Spleen (tissue), 11 donors: ENCODE data around the gene TRPM5. TPM values are rescaled to one million over a fixed set of nuclear protein-coding genes. Genes with fewer than 3 reads are reported as not detected.

ENCODE experiments used
- DNase-seq: peaks from one replicate; pipeline ENCODE4 v3.0.0-alpha.2; 2020
- H3K27ac ChIP-seq, 8 donors: fragments of 200-600 bp; sonication (generic) in 7 of 8; 1 replicate in 4 of 8; 2 replicates in 4 of 8; pipeline versions ENCODE4 v1.5.0 to v1.8.0; 2016 to 2021; ENCODE audit warnings: inconsistent platforms in 4 of 8, mild to moderate bottlenecking in 4 of 8, moderate library complexity in 1 of 8
- H3K27me3 ChIP-seq, 7 donors: fragments of 200-600 bp; sonication (generic) in 6 of 7; replicated peaks in 1 of 7; 1 replicate in 4 of 7; 2 replicates in 3 of 7; pipeline versions ENCODE4 v1.5.0 to v1.8.0; 2016 to 2021; ENCODE audit warnings: inconsistent platforms in 3 of 7, mild to moderate bottlenecking in 1 of 7
- H3K36me3 ChIP-seq, 6 donors: fragments of 200-600 bp; sonication (generic) in 5 of 6; 1 replicate in 4 of 6; 2 replicates in 2 of 6; pipeline versions ENCODE4 v1.5.0 to v1.8.0; 2016 to 2021; ENCODE audit warnings: inconsistent platforms in 2 of 6
- H3K4me1 ChIP-seq, 6 donors: fragments of 200-600 bp; sonication (generic) in 5 of 6; 1 replicate in 3 of 6; 2 replicates in 3 of 6; pipeline versions ENCODE4 v1.5.0 to v1.8.0; 2016 to 2021; ENCODE audit warnings: inconsistent platforms in 3 of 6
- H3K4me3 ChIP-seq, 8 donors: fragments of 200-600 bp; sonication (generic) in 7 of 8; 1 replicate in 4 of 8; 2 replicates in 4 of 8; pipeline versions ENCODE4 v1.5.0 to v1.8.0; 2016 to 2021; ENCODE audit warnings: inconsistent platforms in 4 of 8, mild to moderate bottlenecking in 4 of 8, moderate library complexity in 2 of 8
- H3K9me3 ChIP-seq, 8 donors: fragments of 200-600 bp; sonication (generic) in 7 of 8; 1 replicate in 4 of 8; 2 replicates in 4 of 8; pipeline versions ENCODE4 v1.5.0 to v1.8.0; 2016 to 2021; ENCODE audit warnings: inconsistent platforms in 4 of 8
- CTCF ChIP-seq, 11 experiments: fragments of 200-600 bp in 7 of 11; fragments of 450-650 bp in 4 of 11; sonication (generic) in 4 of 11; IDR thresholded peaks in 8 of 11; conservative IDR thresholded peaks in 3 of 11; 1 replicate in 7 of 11; 2 replicates in 4 of 11; pipeline versions ENCODE4 v1.4.0 to v1.8.0; 2016 to 2021; ENCODE audit warnings: antibody characterized with exemption in 11 of 11, inconsistent platforms in 4 of 11, mild to moderate bottlenecking in 1 of 11
- POLR2A ChIP-seq, 3 donors: fragments of 450-650 bp; IDR thresholded peaks; one replicate each; pipeline ENCODE4 v1.5.1; 2017; ENCODE audit warnings: antibody characterized with exemption in 3 of 3, mild to moderate bottlenecking in 1 of 3
- POLR2AphosphoS5 ChIP-seq, 3 donors: sonication (generic); formaldehyde crosslinking; IDR thresholded peaks; one replicate each; pipeline ENCODE4 v1.5.1; 2017; ENCODE audit warnings: antibody characterized with exemption in 3 of 3
- WGBS, 5 donors: extraction: QIAGEN DNeasy Blood & Tissue Kit in 3 of 5; methylation state at CpG; one replicate each; pipeline versions ENCODE4 v1.1.5 to v1.1.7; 2013 to 2018; 5-methylcytosine and 5-hydroxymethylcytosine counted together
- intact Hi-C: fragments of 100-400 bp; cut with DNase I; formaldehyde crosslinking; loops from one replicate; pipeline ENCODE4 v1.15.0; 2023; ENCODE audit warnings: low total_unique reads
- polyA plus RNA-seq, 3 donors: library from polyadenylated mRNA; stranded (reverse); fragments of 200-250 nt; gene quantifications; one replicate each; pipeline ENCODE4 v1.2.1, GENCODE V29; 2013
- total RNA-seq, 7 donors: library from RNA; depleted of rRNA in 3 of 7; stranded (reverse); fragments of >200 nt in 3 of 7; fragmentation: NEBNext Ultra II Directional in 4 of 7; extraction: Animal tissue kit (Norgen Biotek cat#: 25700) in 4 of 7; gene quantifications; one replicate each; pipeline versions ENCODE4 v1.1.0 to v1.2.1, GENCODE V29; 2016 to 2021
- donor health status: healthy with polysubstance abuse.
- donor health status: DM: no; HTN: no; CAD: no; lungs with moderate emphysema.
- donor health status: DM: no; HTN: no; CAD: no.
- donor health status: Bipolar disorder and iron deficiency.
- donor health status: healthy.
- donor health status: DM: no; HTN: no; CAD: no.
- donor health status: DM: yes; HTN: yes; CAD: no.

The TRPM5 gene
- total and polyA plus RNA-seq, 10 donors: 0.02 to 0.28 (median 0.16) TPM; not detected in 4

GRCh38 chr11:2402890-2403645, 41.2 kb downstream of the TRPM5 start:
- DNase-seq: peak; percentile 84
- Histone ChIP-seq H3K36me3 (peaks cover 0 to 40% (median 32%) of the 10 kb centered on the region in 6 donors), H3K27ac (no peak overlapping the region), H3K4me1 (peaks cover 9 to 52% (median 34%) of the 10 kb centered on the region in 6 donors), H3K27me3 (no peaks in the 10 kb centered on the region), H3K9me3 (no peaks in the 10 kb centered on the region), H3K4me3 (no peak overlapping the region)
- 88 to 96% (median 91%) methylated on average over 17 to 31 of the region's 31 CpGs for WGBS, 5 donors
- TF ChIP-seq POLR2AphosphoS5 (IDR thresholded peaks at IDR 0.05) (peak in 2 of 3 donors; percentile 5 to 55), CTCF (IDR thresholded peaks at IDR 0.05 in 8 of 11, conservative IDR thresholded peaks at IDR 0.05 in 3 of 11) (no peak)
- intact Hi-C loops: loop anchor here (5.0 kb wide), 1 partner anchor 96 kb away; no protein-coding TSS in a partner anchor

- intact Hi-C loops: loop anchor here (5.0 kb wide), 1 partner anchor 95 kb away; no protein-coding TSS in a partner anchor
- DNase-seq: peak; percentile 86
- TF ChIP-seq POLR2AphosphoS5 (IDR thresholded peaks at IDR 0.05) (no peak), CTCF (IDR thresholded peaks at IDR 0.05 in 8 of 11, conservative IDR thresholded peaks at IDR 0.05 in 3 of 11) (no peak), POLR2A (IDR thresholded peaks at IDR 0.05) (no peak)
Observed at GRCh38 chr11:2402106-2402505, 42.2 kb downstream of the TRPM5 start.

GRCh38 chr11:2401436-2401984, 42.8 kb downstream of the TRPM5 start:
- no peak for DNase-seq
- TF ChIP-seq CTCF (IDR thresholded peaks at IDR 0.05 in 8 of 11, conservative IDR thresholded peaks at IDR 0.05 in 3 of 11): no peak
- WGBS, 5 donors: 25 to 48% (median 47%) methylated on average over 8 to 12 of the region's 12 CpGs
- Histone ChIP-seq H3K36me3 (peaks cover 3 to 55% (median 48%) of the 10 kb centered on the region in 6 donors), H3K4me3 (peak overlapping the region; percentile 79 to 100 (median 92)), H3K27ac (peak overlapping the region in 6 of 8 donors; percentile 90 to 99 (median 96)), H3K4me1 (peaks cover 9 to 58% (median 34%) of the 10 kb centered on the region in 6 donors), H3K9me3 (no peaks in the 10 kb centered on the region), H3K27me3 (no peaks in the 10 kb centered on the region)
- intact Hi-C loops: loop anchor here (5.0 kb wide), 1 partner anchor 94 kb away; no protein-coding TSS in a partner anchor

More at GRCh38 chr11:2402106-2402505, 42.2 kb downstream of the TRPM5 start:
- Histone ChIP-seq H3K4me3 (peak overlapping the region in 4 of 8 donors; percentile 79 to 95 (median 84)), H3K4me1 (peaks cover 9 to 52% (median 34%) of the 10 kb centered on the region in 6 donors), H3K36me3 (peaks cover 0 to 49% (median 42%) of the 10 kb centered on the region in 6 donors), H3K9me3 (no peaks in the 10 kb centered on the region), H3K27ac (no peak overlapping the region), H3K27me3 (no peaks in the 10 kb centered on the region)
- 90 to 94% (median 91%) methylated on average over 12 to 13 of the region's 13 CpGs for WGBS, 5 donors
